Smooth muscle cell (in vitro differentiated cells): ENCODE data around the gene PGLYRP2. TPM values are rescaled to one million over a fixed set of nuclear protein-coding genes. Genes with fewer than 3 reads are reported as not detected.

Source experiments
- DNase-seq: peaks from one replicate; lab custom pipeline; 2025; ENCODE audit not compliant: unreplicated experiment; lab: John Stamatoyannopoulos, UW
- H2AFZ ChIP-seq: fragments of 200-600 bp; sonication (generic); 2 replicates; pipeline ENCODE4 v1.6.0; 2016; ENCODE audit warnings: antibody characterized with exemption, low read depth, mild to moderate bottlenecking
- H3F3A ChIP-seq: fragments of 200-600 bp; sonication (generic); 2 replicates; pipeline ENCODE4 v1.6.0; 2017; ENCODE audit warnings: antibody characterized with exemption, low read depth
- H3K27ac ChIP-seq: fragments of 200-600 bp; sonication (generic); 2 replicates; pipeline ENCODE4 v1.5.1; 2016; ENCODE audit warnings: low read depth, mild to moderate bottlenecking
- H3K27me3 ChIP-seq: fragments of 200-600 bp; sonication (generic); 2 replicates; pipeline ENCODE4 v1.6.1; 2016; ENCODE audit warnings: low read depth, mild to moderate bottlenecking
- H3K36me3 ChIP-seq: fragments of 200-600 bp; sonication (generic); 2 replicates; pipeline ENCODE4 v1.5.1; 2016; ENCODE audit warnings: low read depth
- H3K4me1 ChIP-seq: fragments of 200-600 bp; sonication (generic); 2 replicates; pipeline ENCODE4 v1.5.1; 2016; ENCODE audit warnings: low read depth
- H3K4me2 ChIP-seq: fragments of 200-600 bp; sonication (generic); 2 replicates; pipeline ENCODE4 v1.6.0; 2016; ENCODE audit warnings: mild to moderate bottlenecking
- H3K4me3 ChIP-seq: fragments of 200-600 bp; sonication (generic); 2 replicates; pipeline ENCODE4 v1.5.1; 2016; ENCODE audit warnings: mild to moderate bottlenecking
- H3K79me2 ChIP-seq: fragments of 200-600 bp; sonication (generic); 2 replicates; pipeline ENCODE4 v1.6.0; 2016; ENCODE audit warnings: low read depth, mild to moderate bottlenecking
- H3K9ac ChIP-seq: fragments of 200-600 bp; sonication (generic); 2 replicates; pipeline ENCODE4 v1.6.0; 2016; ENCODE audit warnings: low read depth
- H3K9me3 ChIP-seq: fragments of 200-600 bp; sonication (generic); replicated peaks from 2 replicates; pipeline ENCODE4 v1.5.1; 2016; ENCODE audit warnings: low read depth
- H4K20me1 ChIP-seq: fragments of 200-600 bp; sonication (generic); 2 replicates; pipeline ENCODE4 v1.6.0; 2016; ENCODE audit warnings: low read depth
- CTCF ChIP-seq: fragments of 200-600 bp; sonication (generic); IDR thresholded peaks from 2 replicates; pipeline ENCODE4 v1.5.1; 2017; ENCODE audit warnings: borderline replicate concordance, mild to moderate bottlenecking, antibody characterized with exemption; ENCODE audit not compliant: insufficient read depth, poor library complexity, severe bottlenecking
- WGBS: methylation state at CpG from one replicate; pipeline ENCODE4 v1.1.7; 2016; ENCODE audit warnings: low lambda C conversion rate; 5-methylcytosine and 5-hydroxymethylcytosine counted together
- polyA plus RNA-seq: library from polyadenylated mRNA; unstranded; fragments of >200 nt; fragmentation: Nextera tagmentation; extraction: Ambion mirVana; gene quantifications from 2 replicates; pipeline ENCODE4 v1.2.1, GENCODE V29; 2016
- total RNA-seq: library from RNA; depleted of rRNA; stranded (reverse); fragments of >200 nt; gene quantifications from 2 replicates; pipeline ENCODE4 v1.2.3, GENCODE V29; 2014

The PGLYRP2 gene
- total and polyA plus RNA-seq, 2 experiments from 2014 or later, result not detected

- no peaks in the 10 kb centered on the region for H4K20me1 ChIP-seq
- H3K4me2 ChIP-seq, result no peak overlapping the region
- H2AFZ ChIP-seq, result no peak overlapping the region
- no peaks in the 10 kb centered on the region for H3K27me3 ChIP-seq
- DNase-seq, result no peak
- WGBS, result 86% methylated on average over 15 of the region's 15 CpGs
- H3K79me2 ChIP-seq, result no peaks in the 10 kb centered on the region
- no peaks in the 10 kb centered on the region for H3K9me3 ChIP-seq
- H3F3A ChIP-seq, result no peaks in the 10 kb centered on the region
- H3K9ac ChIP-seq, result no peak overlapping the region
- no peak overlapping the region for H3K4me3 ChIP-seq
- no peaks in the 10 kb centered on the region for H3K36me3 ChIP-seq
- H3K4me1 ChIP-seq, result no peaks in the 10 kb centered on the region
- TF ChIP-seq CTCF, result no peak
- no peak overlapping the region for H3K27ac ChIP-seq
These were observed 46.0 kb upstream of the PGLYRP2 start for GRCh38 chr19:15525291-15525690.

GRCh38 chr19:15524781-15525180, 45.5 kb upstream of the PGLYRP2 start:
- H3K27me3 ChIP-seq, result no peaks in the 10 kb centered on the region
- no peak overlapping the region for H3K9ac ChIP-seq
- H3F3A ChIP-seq, result no peaks in the 10 kb centered on the region
- H2AFZ ChIP-seq, result no peak overlapping the region
- no peak for TF ChIP-seq CTCF
- no peaks in the 10 kb centered on the region for H3K36me3 ChIP-seq
- no peaks in the 10 kb centered on the region for H3K9me3 ChIP-seq
- 73% methylated on average over 5 of the region's 5 CpGs for WGBS
- H3K27ac ChIP-seq, result no peak overlapping the region
- H3K4me2 ChIP-seq, result no peak overlapping the region
- H4K20me1 ChIP-seq, result no peaks in the 10 kb centered on the region
- no peaks in the 10 kb centered on the region for H3K4me1 ChIP-seq
- H3K79me2 ChIP-seq, result no peaks in the 10 kb centered on the region
- DNase-seq, result no peak
- H3K4me3 ChIP-seq, result no peak overlapping the region

GRCh38 chr19:15519433-15519976, 40.2 kb upstream of the PGLYRP2 start:
- no peak for TF ChIP-seq CTCF
- Histone ChIP-seq H4K20me1 (no peaks in the 10 kb centered on the region), H3K4me3 (no peak overlapping the region), H3K4me1 (no peaks in the 10 kb centered on the region), H3K4me2 (no peak overlapping the region), H3K9me3 (no peaks in the 10 kb centered on the region), H2AFZ (no peak overlapping the region), H3K36me3 (no peaks in the 10 kb centered on the region), H3K27me3 (no peaks in the 10 kb centered on the region), H3F3A (no peaks in the 10 kb centered on the region), H3K27ac (no peak overlapping the region), H3K79me2 (no peaks in the 10 kb centered on the region), H3K9ac (no peak overlapping the region)
- 75% methylated on average over 6 of the region's 6 CpGs for WGBS
- no peak for DNase-seq

GRCh38 chr19:15517778-15518177, 38.5 kb upstream of the PGLYRP2 start:
- H3K4me3 ChIP-seq, result no peak overlapping the region

More at GRCh38 chr19:15517778-15518177, 38.5 kb upstream of the PGLYRP2 start:
- Histone ChIP-seq H3K79me2 (no peaks in the 10 kb centered on the region), H3K4me2 (no peak overlapping the region), H3K27ac (no peak overlapping the region), H2AFZ (no peak overlapping the region), H4K20me1 (no peaks in the 10 kb centered on the region), H3K9me3 (no peaks in the 10 kb centered on the region), H3K9ac (no peak overlapping the region), H3F3A (no peaks in the 10 kb centered on the region), H3K36me3 (no peaks in the 10 kb centered on the region), H3K27me3 (no peaks in the 10 kb centered on the region), H3K4me1 (no peaks in the 10 kb centered on the region)
- WGBS, result 64% methylated on average over 1 of the region's 1 CpG
- DNase-seq, result no peak
- TF ChIP-seq CTCF, result no peak
